ENCODE data around the gene CNGB1. TPM values are rescaled to one million over a fixed set of nuclear protein-coding genes. Genes with fewer than 3 reads are reported as not detected.

The CNGB1 gene
- total and polyA plus RNA-seq, 12 donors = not detected

DNA sequence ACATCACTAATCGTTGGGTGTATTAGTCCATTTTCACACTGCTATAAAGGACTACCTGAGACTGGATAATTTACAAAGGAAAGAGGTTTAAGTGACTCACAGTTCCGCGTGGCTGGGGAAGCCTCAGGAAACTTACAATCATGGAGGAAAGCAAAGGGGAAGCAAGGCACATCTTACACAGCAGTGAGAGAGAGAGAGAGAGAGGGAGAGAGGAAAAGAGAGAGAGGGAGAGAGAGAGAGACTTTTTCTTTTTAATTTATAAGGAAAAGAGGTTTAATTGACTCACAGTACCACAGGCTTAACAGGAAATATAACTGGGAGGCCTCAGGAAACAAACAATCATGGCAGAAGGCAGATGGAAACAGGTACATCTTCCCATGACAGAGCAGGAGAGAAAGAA lies 41.7 kb downstream of the CNGB1 start:
- Histone ChIP-seq H3K4me3 (no peak overlapping the region), H3K27ac (no peak overlapping the region), H3K36me3 (no peaks in the 10 kb centered on the region), H3K9me3 (no peaks in the 10 kb centered on the region), H3K4me1 (no peaks in the 10 kb centered on the region), H3K27me3 (peaks cover 0 to 3% (median 0%) of the 10 kb centered on the region in 7 donors)
- WGBS, 2 donors = 79 to 85% methylated on average over 3 of the region's 3 CpGs
- DNase-seq = no peak
- TF ChIP-seq, protein P1, sequence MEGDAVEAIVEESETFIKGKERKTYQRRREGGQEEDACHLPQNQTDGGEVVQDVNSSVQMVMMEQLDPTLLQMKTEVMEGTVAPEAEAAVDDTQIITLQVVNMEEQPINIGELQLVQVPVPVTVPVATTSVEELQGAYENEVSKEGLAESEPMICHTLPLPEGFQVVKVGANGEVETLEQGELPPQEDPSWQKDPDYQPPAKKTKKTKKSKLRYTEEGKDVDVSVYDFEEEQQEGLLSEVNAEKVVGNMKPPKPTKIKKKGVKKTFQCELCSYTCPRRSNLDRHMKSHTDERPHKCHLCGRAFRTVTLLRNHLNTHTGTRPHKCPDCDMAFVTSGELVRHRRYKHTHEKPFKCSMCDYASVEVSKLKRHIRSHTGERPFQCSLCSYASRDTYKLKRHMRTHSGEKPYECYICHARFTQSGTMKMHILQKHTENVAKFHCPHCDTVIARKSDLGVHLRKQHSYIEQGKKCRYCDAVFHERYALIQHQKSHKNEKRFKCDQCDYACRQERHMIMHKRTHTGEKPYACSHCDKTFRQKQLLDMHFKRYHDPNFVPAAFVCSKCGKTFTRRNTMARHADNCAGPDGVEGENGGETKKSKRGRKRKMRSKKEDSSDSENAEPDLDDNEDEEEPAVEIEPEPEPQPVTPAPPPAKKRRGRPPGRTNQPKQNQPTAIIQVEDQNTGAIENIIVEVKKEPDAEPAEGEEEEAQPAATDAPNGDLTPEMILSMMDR (IDR thresholded peaks at IDR 0.05) = no peak
- ATAC-seq = no peak
- intact Hi-C loops (cut with DNase I) = no loop called here

DNA sequence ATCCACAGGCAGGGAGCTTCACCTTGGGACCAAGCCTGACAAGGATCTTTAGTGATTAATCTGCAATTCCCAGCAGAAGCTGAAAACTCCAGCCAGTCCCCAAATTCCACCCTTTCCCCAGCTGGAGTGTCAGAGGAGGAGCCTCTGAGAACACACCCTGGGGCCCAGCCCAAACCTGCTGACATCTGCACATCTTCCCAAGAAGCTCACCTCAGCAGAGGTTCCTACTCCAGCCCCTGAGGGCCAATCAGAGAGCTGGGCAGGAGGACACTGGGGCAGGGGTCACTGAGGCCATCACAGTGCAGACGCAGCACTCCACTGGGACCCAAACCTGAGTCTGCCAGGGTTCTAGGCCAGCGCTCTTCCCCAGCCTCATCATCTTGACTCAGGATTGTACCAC lies 44.9 kb downstream of the CNGB1 start:
- DNase-seq = no peak
- WGBS, 2 donors = 86 to 91% methylated on average over 2 of the region's 2 CpGs
- H3K4me3 ChIP-seq = no peak overlapping the region
- TF ChIP-seq, protein P1 (IDR thresholded peaks at IDR 0.05) = no peak
- intact Hi-C loops (cut with DNase I) = no loop called here
- no peak for ATAC-seq
- no peaks in the 10 kb centered on the region for H3K9me3 ChIP-seq
- no peaks in the 10 kb centered on the region for H3K4me1 ChIP-seq
- no peak overlapping the region for H3K27ac ChIP-seq
- H3K27me3 ChIP-seq = peaks cover 0 to 11% (median 0%) of the 10 kb centered on the region in 7 donors
- H3K36me3 ChIP-seq = no peaks in the 10 kb centered on the region

DNA sequence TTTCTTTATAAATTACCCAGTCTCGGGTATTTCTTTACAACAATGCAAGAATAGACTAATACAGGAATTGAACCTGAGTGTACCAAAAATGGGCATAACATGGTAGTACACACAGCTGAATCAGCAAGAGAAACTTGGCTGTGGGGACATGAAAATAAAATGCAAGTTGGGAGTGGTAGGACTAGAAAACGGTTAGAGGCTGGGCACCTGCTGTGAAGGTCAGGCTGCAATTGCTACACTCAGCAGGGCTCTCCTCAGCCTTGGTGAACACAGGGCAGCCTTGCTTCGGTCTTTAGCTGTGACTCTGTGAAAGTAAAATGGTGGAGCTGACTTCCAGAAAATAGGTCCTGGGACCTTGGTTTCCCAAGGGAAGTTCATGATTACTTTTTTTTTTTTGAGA lies 45.6 kb downstream of the CNGB1 start:
- TF ChIP-seq, protein P1 (IDR thresholded peaks at IDR 0.05) = no peak
- ATAC-seq (no peak), DNase-seq (no peak)
- Histone ChIP-seq H3K9me3 (no peaks in the 10 kb centered on the region), H3K4me1 (no peaks in the 10 kb centered on the region), H3K4me3 (no peak overlapping the region), H3K36me3 (no peaks in the 10 kb centered on the region), H3K27me3 (peaks cover 0 to 11% (median 0%) of the 10 kb centered on the region in 7 donors), H3K27ac (no peak overlapping the region)
- intact Hi-C loops (cut with DNase I) = no loop called here
- WGBS, 2 donors = 47 to 65% methylated on average over 3 of the region's 3 CpGs

DNA sequence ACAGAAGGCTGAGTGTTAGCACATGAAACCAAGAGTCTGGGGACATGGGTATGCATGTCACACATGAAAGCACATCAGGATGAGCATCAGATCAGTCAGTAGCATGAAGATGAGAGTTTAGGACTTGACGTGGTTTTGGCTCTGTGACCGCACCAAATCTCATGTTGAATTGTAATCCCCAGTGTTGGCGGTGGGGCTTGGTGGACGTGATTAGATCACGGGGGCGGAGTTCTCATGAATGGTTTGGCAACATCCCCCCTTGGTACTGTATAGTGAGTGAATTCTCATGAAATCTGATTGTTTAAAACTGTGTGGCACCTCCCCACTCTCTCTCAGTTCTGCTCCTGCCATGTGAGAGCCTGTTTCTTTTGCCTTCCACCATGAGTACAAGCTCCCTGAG lies 46.4 kb downstream of the CNGB1 start:
- peaks cover 0 to 11% (median 0%) of the 10 kb centered on the region in 7 donors for H3K27me3 ChIP-seq
- peaks cover 0 to 2% (median 0%) of the 10 kb centered on the region in 11 donors for H3K9me3 ChIP-seq
- H3K4me3 ChIP-seq = no peak overlapping the region
- TF ChIP-seq, protein P1 (IDR thresholded peaks at IDR 0.05) = no peak
- no peaks in the 10 kb centered on the region for H3K4me1 ChIP-seq
- no peak overlapping the region for H3K27ac ChIP-seq
- DNase-seq (no peak), ATAC-seq (no peak)
- 77 to 88% methylated on average over 6 of the region's 6 CpGs for WGBS, 2 donors
- no peaks in the 10 kb centered on the region for H3K36me3 ChIP-seq
- intact Hi-C loops (cut with DNase I) = no loop called here

All from heart right ventricle (tissue), 16 donors.